Esophagus squamous epithelium (tissue), 5 donors: ENCODE results near the gene CAMTA1. TPM values are rescaled to one million over a fixed set of nuclear protein-coding genes. Genes with fewer than 3 reads are reported as not detected.
A peak's percentile ranks its signal among the peaks of the same experiment; 100 is the strongest.

Experiments
- DNase-seq: peaks from one replicate; lab custom pipeline; 2025; lab: John Stamatoyannopoulos, UW
- H3K27ac ChIP-seq, 4 donors: fragments of 200-600 bp; sonication (generic); one replicate each; pipeline ENCODE4 v1.5.1; 2016 to 2019; ENCODE audit warnings: mild to moderate bottlenecking in 1 of 4
- H3K27me3 ChIP-seq, 4 donors: fragments of 200-600 bp; sonication (generic); 1 replicate in 3 of 4; 2 replicates in 1 of 4; pipeline versions ENCODE4 v1.5.1 to v1.6.0; 2017 to 2021; ENCODE audit warnings: antibody characterized with exemption in 1 of 4
- H3K36me3 ChIP-seq, 3 donors: fragments of 200-600 bp; sonication (generic); one replicate each; pipeline ENCODE4 v1.5.1; 2016 to 2019
- H3K4me1 ChIP-seq, 3 donors: fragments of 200-600 bp; sonication (generic); one replicate each; pipeline ENCODE4 v1.5.1; 2017 to 2019
- H3K4me3 ChIP-seq, 4 donors: fragments of 200-600 bp; sonication (generic); 1 replicate in 3 of 4; 2 replicates in 1 of 4; pipeline ENCODE4 v1.5.1; 2016 to 2019; ENCODE audit warnings: mild to moderate bottlenecking in 2 of 4, moderate library complexity in 1 of 4
- H3K9me3 ChIP-seq, 3 donors: fragments of 200-600 bp; sonication (generic); one replicate each; pipeline ENCODE4 v1.5.1; 2016 to 2019
- POLR2A ChIP-seq, 4 donors: fragments of 450-650 bp; IDR thresholded peaks; one replicate each; pipeline ENCODE4 v1.6.1; 2017; ENCODE audit warnings: antibody characterized with exemption in 4 of 4, mild to moderate bottlenecking in 4 of 4, moderate library complexity in 3 of 4
- WGBS, 2 donors: methylation state at CpG; one replicate each; pipeline ENCODE4 v1.1.5; 2018; 5-methylcytosine and 5-hydroxymethylcytosine counted together
- intact Hi-C: fragments of 100-400 bp; cut with DNase I; formaldehyde crosslinking; loops from one replicate; pipeline ENCODE4 v1.15.0; 2022
- total RNA-seq, 4 donors: library from RNA; depleted of rRNA; stranded (reverse); fragments of >200 nt; gene quantifications; one replicate each; pipeline ENCODE4 v1.1.0, GENCODE V29; 2016
- TF ChIP-seq, protein P1 (sequence below), 6 experiments: fragments of 450-650 bp in 4 of 6; fragments of 200-600 bp in 2 of 6; sonication (generic) in 2 of 6; IDR thresholded peaks; one replicate each; pipeline ENCODE4 v1.5.1; 2016 to 2019; ENCODE audit warnings: antibody characterized with exemption in 6 of 6, mild to moderate bottlenecking in 4 of 6, moderate library complexity in 4 of 6
- donor health status: DM: yes; HTN: yes; CAD: no.

Gene CAMTA1
- total RNA-seq, 4 donors from 2014 or later: 31.3 to 77.4 (median 45.9) TPM

GRCh38 chr1:7646981-7647901, 862.0 kb downstream of the CAMTA1 start:
- TF ChIP-seq, protein P1, sequence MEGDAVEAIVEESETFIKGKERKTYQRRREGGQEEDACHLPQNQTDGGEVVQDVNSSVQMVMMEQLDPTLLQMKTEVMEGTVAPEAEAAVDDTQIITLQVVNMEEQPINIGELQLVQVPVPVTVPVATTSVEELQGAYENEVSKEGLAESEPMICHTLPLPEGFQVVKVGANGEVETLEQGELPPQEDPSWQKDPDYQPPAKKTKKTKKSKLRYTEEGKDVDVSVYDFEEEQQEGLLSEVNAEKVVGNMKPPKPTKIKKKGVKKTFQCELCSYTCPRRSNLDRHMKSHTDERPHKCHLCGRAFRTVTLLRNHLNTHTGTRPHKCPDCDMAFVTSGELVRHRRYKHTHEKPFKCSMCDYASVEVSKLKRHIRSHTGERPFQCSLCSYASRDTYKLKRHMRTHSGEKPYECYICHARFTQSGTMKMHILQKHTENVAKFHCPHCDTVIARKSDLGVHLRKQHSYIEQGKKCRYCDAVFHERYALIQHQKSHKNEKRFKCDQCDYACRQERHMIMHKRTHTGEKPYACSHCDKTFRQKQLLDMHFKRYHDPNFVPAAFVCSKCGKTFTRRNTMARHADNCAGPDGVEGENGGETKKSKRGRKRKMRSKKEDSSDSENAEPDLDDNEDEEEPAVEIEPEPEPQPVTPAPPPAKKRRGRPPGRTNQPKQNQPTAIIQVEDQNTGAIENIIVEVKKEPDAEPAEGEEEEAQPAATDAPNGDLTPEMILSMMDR (IDR thresholded peaks at IDR 0.05): peak; percentile 78 to 96 (median 91)
- TF ChIP-seq POLR2A (IDR thresholded peaks at IDR 0.05): no peak
- DNase-seq: no peak

DNA sequence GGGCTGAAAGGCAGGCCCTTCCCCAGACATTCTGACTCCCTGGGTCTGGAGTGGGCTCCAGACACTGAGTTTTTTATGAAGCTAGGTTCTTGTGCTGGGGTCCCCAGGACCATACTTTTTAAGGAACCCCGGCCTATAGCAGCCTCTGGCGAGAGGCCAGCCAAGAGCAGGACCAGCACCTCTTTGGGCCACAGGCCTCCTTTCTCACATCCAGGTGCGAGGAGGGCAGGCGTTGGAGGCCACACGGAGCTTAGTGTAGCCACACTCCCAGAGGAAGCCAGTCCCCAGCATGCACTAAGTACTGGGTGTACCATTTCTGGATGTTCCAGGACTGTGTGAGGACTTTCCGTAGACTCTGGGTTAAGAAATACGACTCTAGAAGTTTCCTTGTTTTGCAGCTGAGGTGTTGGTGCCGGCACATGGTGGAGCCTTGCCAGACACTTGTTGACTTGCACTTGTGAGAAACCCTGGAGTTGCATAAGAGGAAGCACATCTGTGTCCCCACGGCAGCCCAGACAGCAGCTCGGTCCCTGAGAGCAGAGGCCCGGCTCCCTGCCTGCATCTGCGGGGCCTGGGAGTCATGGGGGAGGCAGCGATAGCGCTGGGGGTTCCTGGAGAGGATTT, 863.6 kb downstream of the CAMTA1 start:
- H3K27me3 ChIP-seq: peaks cover 0 to 46% (median 0%) of the 10 kb centered on the region in 4 donors

More at GRCh38 chr1:7646981-7647901, 862.0 kb downstream of the CAMTA1 start:
- intact Hi-C loops: loop anchor here (10.0 kb wide), 1 partner anchor 602 kb away; no protein-coding TSS in a partner anchor
- H3K9me3 ChIP-seq: no peaks in the 10 kb centered on the region
- peak overlapping the region in 1 of 4 donors; percentile 79 for H3K27ac ChIP-seq
- H3K36me3 ChIP-seq: no peaks in the 10 kb centered on the region
- peaks cover 0 to 54% (median 0%) of the 10 kb centered on the region in 4 donors for H3K27me3 ChIP-seq
- H3K4me3 ChIP-seq: no peak overlapping the region
- 41 to 77% methylated on average over 16 to 20 of the region's 30 CpGs for WGBS, 2 donors
- peaks cover 0 to 30% (median 8%) of the 10 kb centered on the region in 3 donors for H3K4me1 ChIP-seq

DNA sequence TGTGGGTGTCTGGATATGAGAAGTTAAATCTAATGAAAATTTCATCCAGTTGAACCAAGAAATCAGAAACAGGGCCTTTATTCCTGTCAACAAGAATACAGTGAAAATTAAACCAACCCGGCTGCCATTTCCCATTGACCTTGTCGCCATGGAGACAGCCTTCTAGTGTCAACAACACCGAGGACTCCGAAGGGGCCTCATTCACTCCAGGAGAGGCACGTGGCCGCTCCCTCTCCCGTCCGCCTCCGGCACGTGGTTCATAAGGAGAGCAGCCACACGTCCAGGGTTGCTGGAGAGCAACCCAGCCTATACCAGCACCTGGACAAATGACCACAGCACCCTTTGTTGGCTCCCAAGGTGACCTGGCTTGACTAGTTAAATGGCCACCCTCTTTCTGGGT, 865.5 kb downstream of the CAMTA1 start:
- TF ChIP-seq, protein P1 (IDR thresholded peaks at IDR 0.05): no peak
- TF ChIP-seq POLR2A (IDR thresholded peaks at IDR 0.05): no peak
- H3K4me1 ChIP-seq: peaks cover 0 to 23% (median 6%) of the 10 kb centered on the region in 3 donors
- peaks cover 0 to 40% (median 0%) of the 10 kb centered on the region in 4 donors for H3K27me3 ChIP-seq
- no peaks in the 10 kb centered on the region for H3K36me3 ChIP-seq
- H3K4me3 ChIP-seq: no peak overlapping the region
- WGBS, 2 donors: 28 to 58% methylated on average over 3 to 7 of the region's 11 CpGs
- intact Hi-C loops: no loop called here
- DNase-seq: no peak
- H3K9me3 ChIP-seq: no peaks in the 10 kb centered on the region
- H3K27ac ChIP-seq: no peak overlapping the region

More for the DNA sequence above, 863.6 kb downstream of the CAMTA1 start:
- H3K4me1 ChIP-seq: peaks cover 0 to 30% (median 8%) of the 10 kb centered on the region in 3 donors
- H3K36me3 ChIP-seq: no peaks in the 10 kb centered on the region
- no peak overlapping the region for H3K4me3 ChIP-seq
- TF ChIP-seq, protein P1 (IDR thresholded peaks at IDR 0.05): no peak
- TF ChIP-seq POLR2A (IDR thresholded peaks at IDR 0.05): no peak
- intact Hi-C loops: loop anchor here (10.0 kb wide), 1 partner anchor 604 kb away; no protein-coding TSS in a partner anchor
- DNase-seq: no peak
- H3K27ac ChIP-seq: peak overlapping the region in 3 of 4 donors; percentile 45 to 79 (median 62)
- H3K9me3 ChIP-seq: no peaks in the 10 kb centered on the region
- 35 to 58% methylated on average over 5 to 7 of the region's 14 CpGs for WGBS, 2 donors

DNA sequence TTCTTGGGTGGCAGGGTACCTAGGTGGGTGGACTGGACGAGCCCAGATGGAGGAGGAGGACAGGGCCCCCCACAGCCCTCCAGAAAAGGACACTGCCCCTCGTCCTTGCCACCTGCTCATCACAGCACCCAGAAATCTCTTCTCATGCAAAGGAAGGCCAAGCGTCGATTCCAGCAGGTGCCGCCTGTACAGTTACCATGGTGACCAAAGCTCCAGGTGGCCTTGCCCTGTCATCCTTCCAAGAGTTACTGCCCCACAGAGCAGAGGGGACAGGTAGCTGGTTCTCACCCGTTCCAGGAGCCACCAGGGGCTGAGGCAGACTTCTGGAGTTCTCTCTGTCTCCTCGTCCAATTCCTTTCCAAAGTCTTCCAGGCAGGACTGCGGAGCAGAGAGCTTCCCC, 865.9 kb downstream of the CAMTA1 start:
- H3K4me3 ChIP-seq: no peak overlapping the region
- no peaks in the 10 kb centered on the region for H3K9me3 ChIP-seq
- 54 to 80% methylated on average over 1 to 5 of the region's 8 CpGs for WGBS, 2 donors
- H3K27me3 ChIP-seq: peaks cover 0 to 40% (median 0%) of the 10 kb centered on the region in 4 donors
- peaks cover 0 to 22% (median 6%) of the 10 kb centered on the region in 3 donors for H3K4me1 ChIP-seq
- no peak overlapping the region for H3K27ac ChIP-seq
- intact Hi-C loops: no loop called here
- no peak for DNase-seq
- TF ChIP-seq, protein P1 (IDR thresholded peaks at IDR 0.05): no peak
- TF ChIP-seq POLR2A (IDR thresholded peaks at IDR 0.05): no peak
- H3K36me3 ChIP-seq: no peaks in the 10 kb centered on the region
